ENCODE results near the gene GSX2. TPM values are rescaled to one million over a fixed set of nuclear protein-coding genes. Genes with fewer than 3 reads are reported as not detected.
"Not testable (repeated sequence)": the region's sequence is repeated elsewhere in the genome, so short reads cannot be mapped to it uniquely, and the experiment has no call there.

Gene GSX2
- not detected in 2 replicates for total RNA-seq (2014; rRNA removed; shearing (Covaris generic))

DNA sequence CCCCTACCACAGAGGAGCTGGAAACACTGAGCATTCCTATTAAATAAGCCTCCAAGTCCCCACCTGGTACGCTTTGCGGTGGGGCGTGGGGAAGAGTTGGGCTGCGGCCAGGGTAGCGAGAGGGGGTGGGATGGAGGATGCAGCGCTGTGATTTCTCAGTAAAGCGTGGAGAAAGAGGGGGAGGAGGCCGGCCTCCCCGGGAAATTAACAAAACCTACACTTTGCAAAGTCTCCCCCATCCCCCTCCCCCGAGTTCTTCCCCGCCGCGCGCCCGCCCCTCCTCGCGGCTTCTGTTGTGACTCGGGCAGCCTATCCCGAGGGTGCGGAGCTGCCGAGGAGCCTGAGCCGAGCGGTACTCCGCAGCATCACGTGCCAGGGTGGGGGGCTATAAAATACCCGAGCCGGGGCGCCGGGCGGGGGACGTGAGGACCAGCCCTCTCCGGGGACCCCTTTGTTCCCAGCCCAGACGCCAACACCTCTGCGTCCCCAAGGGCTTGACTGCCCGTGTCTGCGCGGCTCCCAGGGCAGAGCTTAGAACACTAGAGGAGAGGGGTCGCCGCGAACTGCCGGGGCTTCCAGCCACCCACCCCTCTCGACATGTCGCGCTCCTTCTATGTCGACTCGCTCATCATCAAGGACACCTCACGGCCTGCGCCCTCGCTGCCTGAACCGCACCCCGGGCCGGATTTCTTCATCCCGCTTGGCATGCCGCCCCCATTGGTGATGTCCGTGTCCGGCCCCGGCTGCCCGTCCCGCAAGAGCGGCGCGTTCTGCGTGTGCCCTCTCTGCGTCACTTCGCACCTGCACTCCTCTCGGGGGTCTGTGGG is at the start of gene GSX2:
Gene GSX2 (plus strand): TSS at position 416 of the 827 bp plus-strand sequence. CDS start 182 bp downstream, at position 598.
- no peak for DNase-seq (ENCODE audit: low spot score)

DNA sequence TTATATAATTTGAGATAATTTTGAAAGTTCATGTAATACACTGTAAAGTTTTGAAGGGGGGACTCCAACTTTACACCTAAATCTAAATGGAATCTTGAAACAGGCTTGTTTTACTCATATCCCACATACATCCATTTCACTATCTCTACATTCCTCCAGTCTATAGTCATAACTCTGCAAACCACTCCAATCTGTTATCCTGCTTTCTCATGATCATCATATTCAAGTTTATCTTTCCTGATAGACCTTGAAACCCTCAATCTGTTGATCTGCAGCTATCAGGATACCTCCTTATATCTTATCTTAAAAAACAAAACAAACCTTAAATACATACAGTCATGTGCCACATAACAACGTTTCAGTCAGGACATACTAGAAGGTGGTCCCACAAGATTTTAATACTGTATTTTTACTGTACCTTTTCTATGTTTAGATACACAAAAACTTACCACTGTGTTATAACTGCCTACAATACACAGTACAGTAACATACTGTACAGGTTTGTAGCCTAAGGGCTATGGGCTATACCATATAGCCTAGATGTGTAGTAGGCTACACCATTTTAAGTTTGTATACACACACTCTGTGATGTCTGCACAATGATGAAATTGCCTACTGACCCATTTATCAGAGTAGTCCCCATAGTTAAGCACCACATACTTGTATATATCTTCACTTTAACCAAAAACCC is 49.6 kb upstream of the GSX2 start:
- DNase-seq (ENCODE audit: low spot score) = peak; percentile 49

DNA sequence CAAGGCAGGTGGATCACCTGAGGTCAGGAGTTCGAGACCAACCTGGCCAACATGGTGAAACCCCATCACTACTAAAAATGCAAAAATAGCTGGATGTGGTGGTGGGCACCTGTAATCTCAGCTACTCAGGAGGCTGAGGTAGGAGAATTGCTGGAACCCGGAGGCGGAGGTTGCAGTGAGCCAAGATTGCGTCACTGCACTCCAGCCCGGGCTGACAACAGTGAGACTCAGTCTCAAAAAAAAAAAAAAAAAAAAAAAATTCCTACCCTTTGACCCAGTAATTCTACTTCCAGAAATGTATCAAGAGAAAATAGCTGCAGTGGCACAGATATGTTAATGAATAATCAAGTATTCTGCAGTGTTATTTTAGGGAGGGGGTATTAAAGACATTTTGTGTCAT is 46.6 kb upstream of the GSX2 start:
- not testable (repeated sequence) for DNase-seq (ENCODE audit: low spot score)

DNA sequence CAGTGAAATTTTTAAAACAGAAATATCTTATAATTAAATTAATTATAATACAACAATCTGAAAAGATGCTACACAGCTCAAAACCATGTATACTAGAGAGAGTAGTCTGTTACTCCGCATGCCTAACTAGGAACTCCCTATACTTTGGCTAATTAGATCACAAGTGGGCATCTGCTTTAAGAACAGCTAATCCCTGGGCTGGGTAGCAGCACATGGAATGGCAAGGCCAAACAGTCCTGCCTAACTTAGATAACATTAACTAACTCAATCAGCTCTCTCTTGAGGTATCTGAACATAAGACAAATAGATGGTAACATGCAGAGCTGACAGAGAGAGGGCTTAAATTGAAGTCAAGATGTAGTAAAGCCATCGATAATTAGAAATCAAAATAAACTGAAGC is 45.5 kb upstream of the GSX2 start:
- DNase-seq (ENCODE audit: low spot score) = no peak

DNA sequence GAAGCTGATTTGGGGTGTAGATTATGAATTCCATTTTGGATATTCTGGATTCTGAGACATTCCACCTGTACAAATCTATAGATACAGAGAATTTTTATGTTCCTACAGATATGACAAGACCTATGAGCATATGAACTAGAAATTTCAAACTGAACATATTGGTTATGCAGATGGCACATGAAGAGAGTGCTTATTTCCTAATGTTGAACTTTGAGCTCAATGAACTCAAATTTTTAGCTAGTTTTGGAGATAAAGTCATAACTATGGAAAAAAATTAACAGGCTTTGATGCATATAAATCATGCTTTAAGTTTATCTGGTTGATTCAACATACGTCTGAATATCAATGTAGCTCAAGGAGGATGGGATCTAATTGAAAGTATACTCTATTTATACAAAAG is 44.5 kb upstream of the GSX2 start:
- DNase-seq (ENCODE audit: low spot score) = no peak

DNA sequence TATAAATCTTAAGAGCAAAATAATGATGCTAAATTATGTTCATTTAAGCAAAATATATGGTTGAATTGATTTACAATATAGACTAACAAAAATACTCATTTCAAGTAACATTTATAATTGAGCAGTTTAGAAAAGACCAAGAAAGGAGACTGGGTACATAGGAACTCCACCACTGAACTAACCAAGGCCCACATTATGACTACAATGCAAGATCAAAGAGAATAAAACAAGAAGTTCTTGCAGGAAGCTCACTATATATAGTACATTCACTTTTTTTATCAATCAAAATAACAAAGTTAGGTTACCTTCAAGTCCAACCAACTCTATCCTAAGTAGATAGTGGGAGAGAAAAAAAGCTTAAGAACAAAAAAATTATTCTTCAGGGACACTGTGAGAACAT is 43.6 kb upstream of the GSX2 start:
- no peak for DNase-seq (ENCODE audit: low spot score)

DNA sequence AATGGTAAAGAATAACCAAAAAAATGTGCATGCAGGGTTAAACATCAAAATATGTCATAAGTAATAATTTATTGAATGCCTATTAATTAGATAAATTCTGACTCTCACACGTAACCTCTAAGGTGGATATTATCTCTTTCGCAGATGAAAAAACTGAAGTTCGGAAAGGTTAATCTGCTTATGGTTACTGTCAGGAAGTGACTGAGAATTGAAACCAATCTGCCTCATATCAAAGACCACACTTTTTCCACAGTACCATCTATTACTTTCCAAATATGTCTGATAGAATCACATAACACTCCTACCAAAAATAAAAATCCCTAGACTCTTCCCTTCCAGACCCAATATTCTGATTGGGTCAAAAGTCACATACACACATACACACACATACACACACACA is 41.8 kb upstream of the GSX2 start:
- no peak for DNase-seq (ENCODE audit: low spot score)

DNA sequence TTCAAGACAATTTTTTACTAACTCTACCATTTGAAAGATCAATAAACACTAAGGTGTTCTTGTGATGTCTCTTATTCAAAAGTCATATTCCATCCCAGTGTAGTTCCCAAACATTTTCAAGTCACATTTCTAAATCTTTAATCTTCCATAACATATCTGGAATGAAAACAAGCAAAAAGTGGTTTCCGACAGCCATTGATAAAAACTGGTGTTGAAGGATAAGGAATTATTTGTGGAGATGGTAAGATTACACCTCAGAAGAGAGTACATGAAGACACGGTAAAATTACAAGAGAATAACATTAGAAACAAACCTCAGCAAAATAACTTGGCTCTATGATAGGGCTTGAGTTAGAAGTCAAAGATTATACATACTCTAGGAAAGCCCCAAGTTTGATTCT is 39.8 kb upstream of the GSX2 start:
- DNase-seq (ENCODE audit: low spot score) = no peak

DNA sequence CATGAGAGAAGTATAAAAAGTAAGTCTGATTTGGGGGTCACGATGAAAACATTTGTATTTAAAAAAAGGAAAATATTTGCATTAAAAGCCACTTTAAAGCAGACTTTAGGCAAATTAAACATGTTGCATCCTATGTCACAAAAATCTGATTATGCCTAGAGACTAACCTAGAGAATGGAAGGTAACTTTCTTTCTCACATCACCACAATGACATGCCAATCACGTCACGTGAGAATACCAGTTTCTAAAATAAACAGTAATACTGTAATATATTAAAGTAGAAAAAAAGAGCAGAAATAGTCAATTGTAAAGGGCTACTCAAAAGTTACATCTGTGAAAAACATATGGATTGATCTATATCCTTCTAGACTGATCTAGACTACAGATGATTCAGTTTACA is 38.9 kb upstream of the GSX2 start:
- no peak for DNase-seq (ENCODE audit: low spot score)

DNA sequence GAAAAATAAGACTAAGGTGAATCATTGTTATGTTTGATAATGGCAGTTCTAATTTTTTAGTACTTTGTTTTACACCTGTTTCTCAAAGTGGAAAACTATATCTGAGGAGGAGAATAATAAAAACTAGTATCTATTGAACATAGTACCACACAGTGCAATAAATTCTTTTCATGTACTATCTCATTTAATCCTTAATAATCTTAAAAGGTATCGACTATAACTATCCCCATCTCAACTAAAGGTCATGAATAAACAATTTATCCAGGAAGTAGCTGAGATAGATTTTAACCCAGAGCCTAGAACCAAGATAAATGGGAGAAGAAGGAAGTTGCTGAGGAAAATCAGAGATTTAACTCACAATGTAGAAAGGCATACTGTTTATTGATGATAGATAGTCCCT is 38.1 kb upstream of the GSX2 start:
- no peak for DNase-seq (ENCODE audit: low spot score)

DNA sequence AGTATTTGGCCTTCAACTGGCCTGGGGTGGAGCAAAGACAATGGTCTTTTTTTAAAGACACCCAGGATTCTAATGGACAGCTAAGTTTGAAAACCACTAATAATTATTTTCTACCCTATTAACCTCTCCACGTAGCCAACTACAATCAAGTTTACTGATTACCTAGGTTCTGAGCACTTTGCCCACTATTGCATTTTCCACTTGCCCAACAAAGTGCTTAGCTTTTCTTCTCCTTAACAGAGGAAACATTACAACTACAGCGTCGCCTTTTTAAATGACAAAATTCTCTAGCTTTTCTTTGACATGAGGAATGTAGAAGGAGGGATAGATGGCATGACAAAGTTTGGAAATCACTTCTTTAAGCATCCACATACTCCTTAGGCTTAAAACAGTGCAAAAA is 37.6 kb upstream of the GSX2 start:
- DNase-seq (ENCODE audit: low spot score) = no peak

DNA sequence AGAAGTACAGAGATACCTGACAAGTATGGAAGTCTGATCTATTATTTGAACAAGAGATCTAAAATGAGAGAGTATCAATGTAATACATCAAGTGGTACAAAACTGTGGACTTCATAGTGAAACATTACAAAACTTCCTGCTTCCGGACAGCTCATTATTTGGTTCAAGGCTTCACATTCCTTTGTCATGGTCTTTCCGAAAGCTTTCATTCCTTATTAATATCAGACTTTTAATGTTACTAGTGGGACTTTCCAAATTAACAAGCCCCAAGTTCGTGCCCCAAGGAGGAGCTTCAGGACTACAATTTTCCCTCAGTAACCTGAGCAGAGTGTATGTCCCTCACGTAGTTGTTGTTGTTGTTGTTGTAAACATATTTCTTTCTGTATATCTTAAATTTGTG is 36.7 kb upstream of the GSX2 start:
- no peak for DNase-seq (ENCODE audit: low spot score)

DNA sequence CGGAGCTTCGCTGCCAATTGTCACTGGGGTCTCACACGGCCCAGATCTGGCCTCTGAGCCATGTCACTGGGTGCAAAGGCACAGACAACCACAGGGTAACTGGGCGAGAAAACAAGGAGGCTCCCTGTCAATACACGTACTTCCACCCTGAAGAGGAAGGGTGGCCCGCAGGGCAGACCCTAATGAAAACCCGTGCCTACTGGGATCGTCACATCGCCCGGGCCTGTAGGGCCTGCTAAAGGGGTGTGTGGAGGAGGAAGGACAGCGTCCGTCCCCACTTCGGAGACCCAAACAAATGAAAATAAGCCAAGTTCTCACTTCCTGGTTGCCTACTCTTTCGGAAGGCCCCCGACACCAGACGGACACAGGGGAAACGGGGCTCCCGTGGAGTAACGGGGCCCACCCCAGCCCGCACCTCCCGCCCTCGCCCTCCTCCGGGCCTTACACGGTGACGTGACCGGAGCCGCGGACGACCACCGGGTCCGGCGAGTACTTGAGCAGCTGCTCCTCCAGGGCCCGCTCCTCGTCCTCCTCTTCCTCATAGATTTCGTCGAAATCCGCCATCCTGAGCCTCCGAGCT is 36.1 kb upstream of the GSX2 start:
- DNase-seq (ENCODE audit: low spot score) = no peak

DNA sequence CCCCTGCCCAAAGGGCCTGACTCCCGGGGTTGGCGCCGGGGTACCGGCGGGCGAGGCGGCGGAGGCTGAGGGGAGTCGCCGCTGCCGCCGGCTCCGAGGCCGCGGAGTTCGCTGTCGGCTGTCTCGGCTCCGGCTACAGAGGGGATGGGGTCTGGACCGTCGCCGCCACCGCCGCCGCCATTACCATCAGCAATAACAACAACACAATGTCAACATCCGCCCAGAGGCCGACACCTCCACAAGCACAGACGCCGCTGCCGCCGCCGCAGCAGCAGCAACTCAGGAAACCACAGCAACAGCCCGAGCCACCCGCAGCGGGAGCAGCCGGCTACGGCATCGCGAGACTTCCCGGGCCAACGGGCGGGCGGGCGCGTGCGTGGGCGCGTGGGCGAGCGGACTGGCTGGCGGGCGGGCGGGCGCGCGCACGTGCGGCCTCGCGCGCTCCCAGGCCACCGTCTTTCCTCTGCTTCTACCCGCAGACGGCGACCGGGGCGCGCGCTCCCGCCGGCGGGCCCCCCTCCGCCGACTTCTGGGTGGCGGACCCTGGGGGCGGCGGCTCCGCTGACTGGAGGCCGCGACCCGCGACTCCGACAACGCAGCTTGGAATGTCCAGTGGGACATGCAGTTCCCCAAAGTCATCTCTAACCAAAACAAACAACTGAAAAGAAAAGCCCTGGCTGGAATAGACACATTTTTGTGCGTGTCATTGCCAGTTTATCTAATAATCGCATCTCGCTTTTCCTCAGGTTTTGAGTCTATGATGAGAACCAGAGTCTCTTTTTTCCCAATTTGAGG is 35.4 kb upstream of the GSX2 start, which contains the start of gene CHIC2:
Gene CHIC2 (minus strand): TSS at position 289 of the 795 bp plus-strand sequence. CDS start 305 bp downstream, outside the sequence.
- DNase-seq (ENCODE audit: low spot score) = peak; percentile 77

DNA sequence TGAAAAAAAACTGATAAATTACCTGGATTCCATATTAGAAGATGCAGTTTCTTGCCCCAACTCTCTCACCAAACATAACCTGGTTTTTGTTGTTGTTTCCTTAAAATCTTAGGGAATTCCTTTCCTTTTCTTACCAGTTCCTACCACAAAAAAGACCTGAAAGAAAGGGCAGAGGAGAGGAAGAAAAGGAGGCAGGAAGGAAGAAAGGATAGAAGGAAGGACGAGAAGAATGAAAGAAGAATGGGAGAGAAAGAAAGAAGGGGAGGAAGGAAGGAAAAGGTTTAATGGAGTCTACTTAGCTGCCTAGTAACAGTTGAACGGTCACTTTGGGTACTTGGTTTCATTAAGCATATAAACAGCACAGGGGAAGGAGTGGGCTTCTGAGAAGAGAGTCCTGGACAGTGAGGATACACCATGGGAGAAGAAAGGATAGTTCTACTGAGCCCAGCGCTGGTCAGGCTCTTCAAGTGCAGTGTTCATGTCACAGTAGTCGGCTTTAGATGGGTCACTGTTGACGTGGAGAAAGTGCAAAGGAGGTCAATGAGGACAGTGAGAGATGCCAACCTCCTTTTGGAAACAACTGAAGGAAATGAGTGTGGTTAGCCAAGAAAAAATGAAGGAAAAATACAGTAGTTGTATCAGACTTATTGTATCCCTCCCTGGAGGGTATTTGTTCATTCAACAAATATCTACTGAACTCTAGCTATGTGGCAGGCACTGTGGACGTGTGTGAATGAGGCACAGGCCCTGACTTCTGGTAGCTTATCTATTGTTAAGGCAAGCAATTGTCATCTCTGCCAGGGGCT is 34.5 kb upstream of the GSX2 start:
- DNase-seq (ENCODE audit: low spot score) = no peak

DNA sequence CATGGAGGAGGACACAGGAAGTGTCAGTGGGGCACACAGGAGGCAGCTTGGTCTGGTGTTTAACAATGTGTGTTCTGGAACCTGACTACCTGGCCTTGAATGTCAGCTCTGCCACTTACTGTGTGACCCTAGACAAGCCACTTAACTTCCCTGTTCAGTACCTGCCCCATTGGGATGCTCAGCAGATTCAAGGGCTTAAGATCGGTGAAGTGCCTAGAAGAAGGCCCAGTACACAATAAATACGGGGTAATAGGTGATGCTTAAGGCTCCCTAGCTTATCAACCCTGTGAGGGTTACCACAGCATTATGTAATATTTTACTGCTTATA is 33.9 kb upstream of the GSX2 start:
- DNase-seq (ENCODE audit: low spot score) = no peak

DNA sequence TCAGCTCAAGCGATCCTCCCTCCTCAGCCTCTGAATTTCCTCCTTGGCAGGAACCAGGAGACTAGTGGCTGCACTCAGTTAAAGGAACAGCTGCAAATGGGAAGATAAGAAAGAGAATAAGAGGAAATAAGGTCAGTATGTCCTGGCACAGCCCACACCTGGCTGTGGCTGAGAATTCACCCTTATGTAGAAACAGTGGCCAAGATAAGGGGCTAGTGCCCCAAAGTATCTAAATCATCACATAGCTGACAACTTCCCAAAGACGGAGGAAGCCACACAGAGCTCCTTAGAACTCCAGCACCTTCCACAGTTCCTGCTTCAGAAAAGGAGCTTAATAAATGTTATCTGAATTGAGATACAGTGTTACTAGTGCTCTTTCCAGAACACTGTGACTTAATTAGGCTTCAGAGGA is 33.2 kb upstream of the GSX2 start:
- DNase-seq (ENCODE audit: low spot score) = peak; percentile 55

DNA sequence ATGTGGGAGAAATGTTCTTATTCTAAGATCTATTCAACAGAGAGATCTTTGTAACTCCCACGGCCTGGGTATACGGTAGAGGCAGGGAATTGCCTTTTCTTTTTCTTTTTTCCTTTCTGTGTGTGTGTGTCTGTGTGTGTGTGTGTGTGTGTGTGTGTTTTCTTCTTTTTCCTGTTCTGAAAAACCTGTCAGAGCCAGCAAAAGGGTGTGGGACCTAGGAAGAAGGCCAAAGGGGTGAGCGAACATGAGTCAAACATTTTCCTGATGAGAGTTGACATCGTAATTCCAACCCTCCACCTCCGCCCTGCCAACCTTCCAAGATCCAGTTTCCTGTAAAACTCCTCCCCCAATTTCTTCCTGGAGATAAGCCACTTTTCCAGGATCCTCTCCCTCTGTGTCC is 32.8 kb upstream of the GSX2 start:
- DNase-seq (ENCODE audit: low spot score) = peak; percentile 88

DNA sequence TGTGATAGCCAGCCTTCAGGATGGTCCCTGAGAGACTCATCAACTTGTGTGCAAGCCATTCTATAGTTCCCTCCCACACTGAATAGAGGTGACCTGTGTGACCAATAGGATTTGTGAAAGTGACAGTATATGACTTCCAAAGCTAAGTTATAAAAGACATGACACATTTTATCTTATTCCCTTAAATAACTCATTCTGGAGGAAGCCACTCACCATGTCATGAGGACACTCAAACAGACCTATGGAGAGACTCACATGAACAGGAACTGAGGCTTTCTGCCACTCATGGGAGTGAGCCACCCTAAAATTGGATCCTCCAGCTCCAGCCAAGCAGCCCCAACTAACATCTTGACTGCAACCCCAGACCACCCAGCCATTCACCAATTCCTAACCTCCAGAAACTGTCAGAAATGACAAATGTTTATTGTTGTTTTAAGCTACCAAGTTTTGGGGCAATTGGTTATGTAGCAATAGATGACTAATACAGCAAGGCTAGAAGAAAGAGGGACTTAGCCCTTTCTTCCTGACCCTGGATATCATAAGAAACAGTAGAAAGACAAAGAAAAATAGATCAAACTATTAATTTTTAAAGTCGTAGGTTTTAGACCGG is 26.6 kb upstream of the GSX2 start:
- no peak for DNase-seq (ENCODE audit: low spot score)

DNA sequence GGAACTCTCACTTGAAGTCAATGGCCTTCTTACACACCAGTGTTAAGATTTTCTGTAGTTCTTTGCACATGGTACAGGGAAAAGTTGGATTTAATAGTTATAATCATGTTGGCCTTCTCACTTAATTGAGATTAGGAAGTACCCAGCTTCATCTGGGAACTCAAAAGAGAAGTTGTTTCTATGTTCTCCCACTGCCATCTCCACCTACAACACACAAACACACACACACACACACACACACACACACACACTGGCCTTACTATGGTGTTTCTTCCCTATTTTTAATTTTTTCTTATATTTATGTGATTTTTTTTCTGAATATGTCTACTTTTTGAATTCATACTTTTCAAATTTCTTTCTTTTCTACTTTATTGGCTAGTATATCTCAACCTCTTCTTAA is 25.6 kb upstream of the GSX2 start:
- DNase-seq (ENCODE audit: low spot score) = no peak

DNA sequence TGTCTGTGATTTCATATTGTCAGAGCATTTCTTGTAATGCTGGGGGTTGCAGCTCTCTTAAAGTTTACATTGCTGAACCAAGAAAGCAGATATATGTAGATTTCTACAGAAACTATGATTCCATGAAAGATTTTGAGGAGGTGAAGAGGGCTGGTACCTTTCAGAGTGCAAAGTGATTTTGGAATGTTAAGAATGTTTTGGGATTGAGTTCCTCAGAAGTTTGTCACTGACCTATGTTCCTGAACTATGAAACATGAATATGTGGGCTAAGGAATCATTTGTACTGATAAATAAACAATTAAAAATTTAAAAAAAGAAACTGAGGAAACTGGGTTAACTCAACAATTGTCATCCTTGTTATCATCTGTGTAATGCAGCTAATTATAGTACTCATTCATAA is 23.3 kb upstream of the GSX2 start:
- peak; percentile 27 for DNase-seq (ENCODE audit: low spot score)

Measured in A172 (cell line).